Thyroid gland (tissue), 4 donors: ENCODE measurements around the gene SOCS1. TPM values are rescaled to one million over a fixed set of nuclear protein-coding genes. Genes with fewer than 3 reads are reported as not detected.
"Not testable (repeated sequence)": the region's sequence is repeated elsewhere in the genome, so short reads cannot be mapped to it uniquely, and the experiment has no call there.

ENCODE experiments used
- DNase-seq, 2 donors: peaks; one replicate each; pipeline ENCODE4 v3.0.0-alpha.2; 2019
- H3K27ac ChIP-seq, 3 donors: fragments of 200-600 bp; sonication (generic); 1 replicate in 2 of 3; 2 replicates in 1 of 3; pipeline ENCODE4 v1.5.1; 2016 to 2019; ENCODE audit warnings: mild to moderate bottlenecking in 1 of 3, moderate library complexity in 1 of 3
- H3K27me3 ChIP-seq: fragments of 200-600 bp; sonication (generic); one replicate; pipeline ENCODE4 v1.5.1; 2019
- H3K36me3 ChIP-seq, 2 donors: fragments of 200-600 bp; sonication (generic); one replicate each; pipeline ENCODE4 v1.5.1; 2016 to 2019
- H3K4me1 ChIP-seq, 2 donors: fragments of 200-600 bp; sonication (generic); one replicate each; pipeline ENCODE4 v1.5.1; 2017 to 2019
- H3K4me3 ChIP-seq, 3 donors: fragments of 200-600 bp; sonication (generic); replicated peaks in 1 of 3; 1 replicate in 2 of 3; 2 replicates in 1 of 3; pipeline ENCODE4 v1.5.1; 2016; ENCODE audit warnings: mild to moderate bottlenecking in 1 of 3
- H3K9me3 ChIP-seq: fragments of 200-600 bp; sonication (generic); one replicate; pipeline ENCODE4 v1.5.1; 2017
- CTCF ChIP-seq, 6 experiments: fragments of 200-600 bp in 3 of 6; fragments of 450-650 bp in 3 of 6; sonication (generic) in 3 of 6; IDR thresholded peaks; one replicate each; pipeline ENCODE4 v1.5.1; 2016 to 2019; ENCODE audit warnings: antibody characterized with exemption in 6 of 6, mild to moderate bottlenecking in 2 of 6, inconsistent platforms in 1 of 6, moderate library complexity in 1 of 6
- POLR2A ChIP-seq, 2 donors: fragments of 450-650 bp; IDR thresholded peaks; one replicate each; pipeline ENCODE4 v1.6.1; 2017; ENCODE audit warnings: antibody characterized with exemption in 2 of 2, mild to moderate bottlenecking in 2 of 2, moderate library complexity in 1 of 2
- WGBS, 2 donors: methylation state at CpG; one replicate each; pipeline ENCODE4 v1.1.5; 2017; 5-methylcytosine and 5-hydroxymethylcytosine counted together
- intact Hi-C: fragments of 100-400 bp; cut with DNase I; formaldehyde crosslinking; loops from one replicate; pipeline ENCODE4 v1.15.1; 2023
- total RNA-seq, 4 donors: library from RNA; depleted of rRNA; stranded (reverse); fragments of >200 nt; gene quantifications; one replicate each; pipeline ENCODE4 v1.2.3, GENCODE V29; 2016

SOCS1 gene
- total RNA-seq, 4 donors from 2014 or later = 2.4 to 11.3 (median 6.2) TPM

GRCh38 chr16:11291091-11291703 is 35.2 kb upstream of the SOCS1 start:
- intact Hi-C loops = no loop called here
- Histone ChIP-seq H3K4me1 (peaks cover 0 to 18% of the 10 kb centered on the region in 2 donors), H3K4me3 (no peak overlapping the region), H3K36me3 (no peaks in the 10 kb centered on the region), H3K27ac (peak overlapping the region; percentile 17 to 57 (median 44)), H3K27me3 (no peaks in the 10 kb centered on the region), H3K9me3 (no peaks in the 10 kb centered on the region)
- TF ChIP-seq CTCF (IDR thresholded peaks at IDR 0.05) (no peak), POLR2A (IDR thresholded peaks at IDR 0.05) (no peak)
- peak; percentile 62 to 66 for DNase-seq
- WGBS, 2 donors = 48 to 53% methylated on average over 10 of the region's 10 CpGs

- 86 to 89% methylated on average over 8 of the region's 8 CpGs for WGBS, 2 donors
- intact Hi-C loops = no loop called here
These were observed 34.3 kb upstream of the SOCS1 start for GRCh38 chr16:11290102-11290893.

DNA sequence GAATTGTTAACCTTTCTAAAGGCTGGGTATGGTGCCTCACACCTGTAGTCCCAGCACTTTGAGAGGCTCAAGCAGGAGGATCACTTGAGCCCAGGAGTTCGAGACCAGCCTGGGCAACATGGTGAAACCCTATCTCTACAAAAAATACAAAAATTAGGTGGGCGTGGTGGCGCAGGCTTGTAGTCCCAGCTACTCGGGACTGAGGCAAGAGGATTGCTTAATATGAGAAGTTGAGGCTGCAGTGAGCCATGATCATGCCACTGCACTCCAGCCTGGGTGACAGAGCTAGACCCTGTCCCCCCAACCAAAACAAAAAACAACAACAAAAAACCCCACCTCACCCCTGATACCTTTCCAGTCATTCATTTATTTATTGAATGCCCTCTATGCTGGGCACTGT is 33.7 kb upstream of the SOCS1 start:
- DNase-seq, H3K9me3 ChIP-seq, H3K27me3 ChIP-seq, intact Hi-C loops, H3K27ac ChIP-seq, H3K4me3 ChIP-seq, H3K36me3 ChIP-seq: not testable (repeated sequence)
- peaks cover 0 to 18% of the 10 kb centered on the region in 2 donors for H3K4me1 ChIP-seq
- WGBS, 2 donors = 93 to 97% methylated on average over 4 of the region's 4 CpGs

More at GRCh38 chr16:11290102-11290893, 34.3 kb upstream of the SOCS1 start:
- peak overlapping the region in 2 of 3 donors; percentile 24 to 57 for H3K27ac ChIP-seq
- TF ChIP-seq POLR2A (IDR thresholded peaks at IDR 0.05) = no peak
- no peak for TF ChIP-seq CTCF (IDR thresholded peaks at IDR 0.05)
- H3K4me1 ChIP-seq = peaks cover 0 to 18% of the 10 kb centered on the region in 2 donors
- peak; percentile 32 to 55 for DNase-seq
- H3K9me3 ChIP-seq = no peaks in the 10 kb centered on the region
- no peak overlapping the region for H3K4me3 ChIP-seq
- no peaks in the 10 kb centered on the region for H3K27me3 ChIP-seq
- no peaks in the 10 kb centered on the region for H3K36me3 ChIP-seq

- TF ChIP-seq CTCF (IDR thresholded peaks at IDR 0.05) (no peak), POLR2A (IDR thresholded peaks at IDR 0.05) (no peak)
- WGBS, 2 donors = 94 to 97% methylated on average over 2 of the region's 2 CpGs
- no peaks in the 10 kb centered on the region for H3K9me3 ChIP-seq
- H3K27ac ChIP-seq = no peak overlapping the region
- intact Hi-C loops = no loop called here
- DNase-seq = no peak
- no peaks in the 10 kb centered on the region for H3K27me3 ChIP-seq
- H3K4me1 ChIP-seq = peaks cover 0 to 18% of the 10 kb centered on the region in 2 donors
- H3K4me3 ChIP-seq = no peak overlapping the region
- no peaks in the 10 kb centered on the region for H3K36me3 ChIP-seq
These were observed 33.2 kb upstream of the SOCS1 start for GRCh38 chr16:11289202-11289601.

GRCh38 chr16:11285842-11286241 is 29.8 kb upstream of the SOCS1 start:
- 83 to 84% methylated on average over 2 of the region's 2 CpGs for WGBS, 2 donors
- Histone ChIP-seq H3K27me3 (no peaks in the 10 kb centered on the region), H3K9me3 (no peaks in the 10 kb centered on the region), H3K4me1 (peaks cover 0 to 9% of the 10 kb centered on the region in 2 donors), H3K27ac (no peak overlapping the region), H3K36me3 (no peaks in the 10 kb centered on the region), H3K4me3 (no peak overlapping the region)
- DNase-seq = no peak
- TF ChIP-seq CTCF (IDR thresholded peaks at IDR 0.05) = no peak
- TF ChIP-seq POLR2A (IDR thresholded peaks at IDR 0.05) = no peak
- intact Hi-C loops = no loop called here
